Thyroid gland (tissue), 4 donors: ENCODE measurements around the gene GLRX5.

ENCODE experiments used
- CTCF ChIP-seq, 6 experiments: fragments of 200-600 bp in 3 of 6; fragments of 450-650 bp in 3 of 6; sonication (generic) in 3 of 6; IDR thresholded peaks; one replicate each; pipeline ENCODE4 v1.5.1; 2016 to 2019; ENCODE audit warnings: antibody characterized with exemption in 6 of 6, mild to moderate bottlenecking in 2 of 6, inconsistent platforms in 1 of 6, moderate library complexity in 1 of 6
- POLR2A ChIP-seq, 2 donors: fragments of 450-650 bp; IDR thresholded peaks; one replicate each; pipeline ENCODE4 v1.6.1; 2017; ENCODE audit warnings: antibody characterized with exemption in 2 of 2, mild to moderate bottlenecking in 2 of 2, moderate library complexity in 1 of 2

- no peak for TF ChIP-seq POLR2A (IDR thresholded peaks at IDR 0.05)
- TF ChIP-seq CTCF (IDR thresholded peaks at IDR 0.05) = no peak
Observed at GRCh38 chr14:95508377-95508776, 26.5 kb upstream of the GLRX5 start.
